Upper lobe of left lung (tissue), 6 donors: ENCODE measurements around the gene MAN1A1. TPM values are rescaled to one million over a fixed set of nuclear protein-coding genes. Genes with fewer than 3 reads are reported as not detected.

Source experiments
- ATAC-seq, 2 donors: fragments of 200-7000 bp; cut with Tn5 transposase; one replicate each; pipeline ENCODE4 v1.9.1; 2022; ENCODE audit warnings: mild to moderate bottlenecking in 2 of 2, moderate library complexity in 2 of 2; ENCODE audit not compliant: low FRiP score in 2 of 2
- DNase-seq, 2 donors: peaks; one replicate each; pipeline ENCODE4 v3.0.0-alpha.2; 2019 to 2020
- H3K27ac ChIP-seq, 4 donors: fragments of 200-600 bp; sonication (generic); one replicate each; pipeline ENCODE4 v1.5.1; 2016 to 2019
- H3K27me3 ChIP-seq, 4 donors: fragments of 200-600 bp; sonication (generic); one replicate each; pipeline ENCODE4 v1.5.1; 2017 to 2019
- H3K36me3 ChIP-seq, 4 donors: fragments of 200-600 bp; sonication (generic); one replicate each; pipeline ENCODE4 v1.5.1; 2016 to 2019
- H3K4me1 ChIP-seq, 4 donors: fragments of 200-600 bp; sonication (generic); one replicate each; pipeline ENCODE4 v1.5.1; 2018 to 2019
- H3K4me3 ChIP-seq, 4 donors: fragments of 200-600 bp; sonication (generic); one replicate each; pipeline ENCODE4 v1.5.1; 2017 to 2019; ENCODE audit warnings: mild to moderate bottlenecking in 2 of 4, moderate library complexity in 1 of 4
- H3K9me3 ChIP-seq, 4 donors: fragments of 200-600 bp; sonication (generic); one replicate each; pipeline ENCODE4 v1.5.1; 2018 to 2019
- EP300 ChIP-seq, 4 donors: sonication (generic); formaldehyde crosslinking; IDR thresholded peaks; one replicate each; pipeline ENCODE4 v1.5.1; 2017; ENCODE audit warnings: antibody characterized with exemption in 4 of 4, control low read depth in 2 of 4
- POLR2A ChIP-seq, 4 donors: fragments of 450-650 bp; IDR thresholded peaks; one replicate each; pipeline ENCODE4 v1.5.1; 2016 to 2017; ENCODE audit warnings: antibody characterized with exemption in 4 of 4, mild to moderate bottlenecking in 2 of 4
- POLR2AphosphoS5 ChIP-seq, 2 donors: sonication (generic); formaldehyde crosslinking; IDR thresholded peaks; one replicate each; pipeline ENCODE4 v1.5.1; 2017; ENCODE audit warnings: antibody characterized with exemption in 2 of 2
- WGBS, 2 donors: methylation state at CpG; one replicate each; pipeline ENCODE4 v1.1.5; 2017 to 2018; 5-methylcytosine and 5-hydroxymethylcytosine counted together
- total RNA-seq, 6 donors: library from RNA; depleted of rRNA in 4 of 6; stranded (reverse); fragments of >200 nt in 4 of 6; gene quantifications; one replicate each; pipeline versions ENCODE4 v1.1.0 to v1.2.1, GENCODE V29; 2016 to 2021
- TF ChIP-seq, protein P1 (sequence below), 6 experiments: fragments of 450-650 bp in 4 of 6; fragments of 200-600 bp in 2 of 6; sonication (generic) in 2 of 6; IDR thresholded peaks; one replicate each; pipeline ENCODE4 v1.5.1; 2016 to 2019; ENCODE audit warnings: antibody characterized with exemption in 6 of 6
- donor health status: DM: no; HTN: no; CAD: no; lungs with moderate emphysema.
- donor health status: DM: no; HTN: yes; CAD: no; lungs with severe emphysema.

Gene MAN1A1
- total RNA-seq, 6 donors from 2014 or later: 61.8 to 98.6 (median 79.1) TPM

DNA sequence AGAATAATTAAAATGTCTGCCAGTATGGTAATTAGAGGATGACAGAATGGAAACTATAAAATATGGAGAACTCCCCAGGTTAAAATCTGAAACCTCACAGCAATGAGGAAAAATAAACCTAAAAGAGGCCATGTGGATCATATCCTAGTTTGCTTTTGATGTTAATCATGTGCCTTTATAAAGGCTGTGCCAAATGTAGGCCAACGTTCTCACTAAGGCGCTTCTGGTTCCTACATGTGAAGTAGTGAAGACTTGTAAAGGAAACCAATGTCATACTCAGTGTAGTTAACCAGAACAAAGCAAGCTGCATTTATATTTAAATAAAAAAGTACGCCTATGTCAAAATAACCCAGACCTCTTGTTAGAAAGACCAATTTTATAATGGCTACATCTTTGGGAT is 157.4 kb downstream of the MAN1A1 start:
- no peak for ATAC-seq
- WGBS, 2 donors: 90 to 94% methylated on average over 3 of the region's 3 CpGs
- Histone ChIP-seq H3K4me3 (no peak overlapping the region), H3K4me1 (peaks cover 0 to 4% (median 0%) of the 10 kb centered on the region in 4 donors), H3K27me3 (no peaks in the 10 kb centered on the region), H3K9me3 (no peaks in the 10 kb centered on the region), H3K36me3 (peaks cover 0 to 45% (median 12%) of the 10 kb centered on the region in 4 donors), H3K27ac (no peak overlapping the region)
- no peak for TF ChIP-seq POLR2AphosphoS5 (IDR thresholded peaks at IDR 0.05)
- TF ChIP-seq, protein P1, sequence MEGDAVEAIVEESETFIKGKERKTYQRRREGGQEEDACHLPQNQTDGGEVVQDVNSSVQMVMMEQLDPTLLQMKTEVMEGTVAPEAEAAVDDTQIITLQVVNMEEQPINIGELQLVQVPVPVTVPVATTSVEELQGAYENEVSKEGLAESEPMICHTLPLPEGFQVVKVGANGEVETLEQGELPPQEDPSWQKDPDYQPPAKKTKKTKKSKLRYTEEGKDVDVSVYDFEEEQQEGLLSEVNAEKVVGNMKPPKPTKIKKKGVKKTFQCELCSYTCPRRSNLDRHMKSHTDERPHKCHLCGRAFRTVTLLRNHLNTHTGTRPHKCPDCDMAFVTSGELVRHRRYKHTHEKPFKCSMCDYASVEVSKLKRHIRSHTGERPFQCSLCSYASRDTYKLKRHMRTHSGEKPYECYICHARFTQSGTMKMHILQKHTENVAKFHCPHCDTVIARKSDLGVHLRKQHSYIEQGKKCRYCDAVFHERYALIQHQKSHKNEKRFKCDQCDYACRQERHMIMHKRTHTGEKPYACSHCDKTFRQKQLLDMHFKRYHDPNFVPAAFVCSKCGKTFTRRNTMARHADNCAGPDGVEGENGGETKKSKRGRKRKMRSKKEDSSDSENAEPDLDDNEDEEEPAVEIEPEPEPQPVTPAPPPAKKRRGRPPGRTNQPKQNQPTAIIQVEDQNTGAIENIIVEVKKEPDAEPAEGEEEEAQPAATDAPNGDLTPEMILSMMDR (IDR thresholded peaks at IDR 0.05): no peak
- TF ChIP-seq EP300 (IDR thresholded peaks at IDR 0.05): no peak
- TF ChIP-seq POLR2A (IDR thresholded peaks at IDR 0.05): no peak
- DNase-seq: no peak

DNA sequence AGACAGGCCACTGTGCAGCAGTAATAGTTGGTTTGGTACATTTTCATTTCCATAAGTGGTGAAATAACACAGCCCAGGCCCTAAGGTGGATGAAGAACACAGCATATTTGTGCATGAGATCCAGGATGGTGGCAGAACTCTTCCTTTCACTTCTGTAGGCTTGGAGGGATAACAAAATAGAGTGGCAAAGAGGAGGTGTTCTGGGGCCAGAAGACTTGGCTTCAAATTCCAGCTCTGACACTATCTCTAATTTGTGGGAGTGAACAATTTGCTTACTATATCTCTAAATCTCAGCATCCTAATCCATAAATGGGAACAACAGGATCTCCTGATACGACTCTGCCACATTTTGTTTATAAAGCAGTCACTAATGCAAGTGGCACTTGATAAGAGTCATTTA is 159.4 kb downstream of the MAN1A1 start:
- Histone ChIP-seq H3K27ac (no peak overlapping the region), H3K4me1 (peaks cover 0 to 5% (median 0%) of the 10 kb centered on the region in 4 donors), H3K4me3 (no peak overlapping the region), H3K9me3 (no peaks in the 10 kb centered on the region), H3K36me3 (peaks cover 0 to 48% (median 12%) of the 10 kb centered on the region in 4 donors), H3K27me3 (no peaks in the 10 kb centered on the region)
- TF ChIP-seq POLR2AphosphoS5 (IDR thresholded peaks at IDR 0.05) (no peak), POLR2A (IDR thresholded peaks at IDR 0.05) (no peak)
- no peak for DNase-seq
- 65 to 74% methylated on average over 1 of the region's 1 CpG for WGBS, 2 donors
- ATAC-seq: no peak

DNA sequence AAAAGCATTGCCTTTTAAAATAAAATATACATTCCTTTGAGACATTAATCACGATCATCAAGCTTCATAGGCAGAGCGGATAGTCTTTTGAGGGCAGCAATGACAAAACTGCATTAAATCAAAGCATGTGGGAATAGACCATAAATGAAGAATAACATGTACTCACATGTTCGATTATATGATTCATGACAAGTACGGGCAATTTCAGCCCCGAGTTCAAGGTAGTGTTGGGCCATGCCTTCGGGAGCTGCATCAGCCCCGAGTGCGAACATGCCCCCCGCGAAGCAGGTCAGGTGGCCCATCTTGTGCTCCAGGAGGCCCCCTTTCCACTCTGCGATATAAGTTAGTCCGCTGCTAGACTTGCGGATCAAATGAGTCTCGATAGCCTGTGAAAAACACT is 160.1 kb downstream of the MAN1A1 start:
- H3K4me1 ChIP-seq: peaks cover 0 to 5% (median 0%) of the 10 kb centered on the region in 4 donors
- H3K36me3 ChIP-seq: peaks cover 0 to 45% (median 12%) of the 10 kb centered on the region in 4 donors
- no peaks in the 10 kb centered on the region for H3K9me3 ChIP-seq
- H3K27ac ChIP-seq: no peak overlapping the region
- H3K4me3 ChIP-seq: no peak overlapping the region
- DNase-seq: peak in 1 of 2 donors; percentile 13
- H3K27me3 ChIP-seq: no peaks in the 10 kb centered on the region
- WGBS, 2 donors: 85 to 91% methylated on average over 14 of the region's 14 CpGs
- no peak for ATAC-seq
- TF ChIP-seq POLR2AphosphoS5 (IDR thresholded peaks at IDR 0.05) (no peak), EP300 (IDR thresholded peaks at IDR 0.05) (no peak), POLR2A (IDR thresholded peaks at IDR 0.05) (no peak)
- TF ChIP-seq, protein P1 (IDR thresholded peaks at IDR 0.05): no peak

DNA sequence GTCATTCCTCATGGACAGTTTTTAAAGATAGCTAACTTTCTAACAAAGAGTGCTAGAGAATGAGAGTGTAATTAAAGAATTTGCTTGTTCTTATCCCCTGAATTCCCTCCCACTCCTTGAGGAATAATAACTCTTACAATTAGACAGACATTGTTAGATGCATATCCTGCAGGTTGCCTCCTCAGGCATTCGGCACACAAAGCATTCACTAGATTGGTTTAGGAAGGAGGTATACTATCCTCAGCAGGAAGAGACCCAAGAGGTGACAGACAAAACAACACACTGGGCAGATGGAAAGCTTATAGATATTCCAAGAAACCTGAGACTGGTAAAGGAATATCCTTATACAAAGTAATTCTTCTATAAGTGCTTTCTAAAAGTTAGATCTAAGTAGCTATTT is 162.0 kb downstream of the MAN1A1 start:
- no peak overlapping the region for H3K27ac ChIP-seq
- H3K27me3 ChIP-seq: no peaks in the 10 kb centered on the region
- DNase-seq (no peak), ATAC-seq (no peak)
- H3K4me3 ChIP-seq: no peak overlapping the region
- H3K9me3 ChIP-seq: no peaks in the 10 kb centered on the region
- TF ChIP-seq, protein P1 (IDR thresholded peaks at IDR 0.05): no peak
- TF ChIP-seq POLR2A (IDR thresholded peaks at IDR 0.05): no peak
- peaks cover 0 to 5% (median 0%) of the 10 kb centered on the region in 4 donors for H3K4me1 ChIP-seq
- peaks cover 0 to 36% (median 7%) of the 10 kb centered on the region in 4 donors for H3K36me3 ChIP-seq
- WGBS, 2 donors: 77 to 82% methylated on average over 1 of the region's 1 CpG

DNA sequence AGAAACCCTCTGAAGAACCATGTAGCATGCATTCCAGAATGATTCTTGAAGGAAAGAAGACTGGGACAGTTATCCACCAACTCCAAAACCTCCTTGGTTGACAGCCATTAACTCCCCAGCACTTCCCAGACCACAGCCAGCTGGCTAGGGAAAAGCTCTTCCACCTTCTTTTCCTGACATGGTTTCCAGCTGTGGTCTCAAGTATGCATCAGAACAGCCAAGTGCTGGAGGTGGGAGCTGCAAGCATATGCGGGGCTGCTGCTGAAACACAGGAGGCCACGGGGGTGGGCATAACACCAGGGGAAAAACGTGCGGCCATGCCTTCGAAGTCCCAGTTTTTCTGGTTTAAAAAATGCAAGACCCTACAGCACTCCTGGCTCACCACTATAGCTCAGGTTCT is 163.1 kb downstream of the MAN1A1 start:
- ATAC-seq (no peak), DNase-seq (peak in 1 of 2 donors; percentile 2)
- TF ChIP-seq POLR2AphosphoS5 (IDR thresholded peaks at IDR 0.05) (no peak), POLR2A (IDR thresholded peaks at IDR 0.05) (no peak), EP300 (IDR thresholded peaks at IDR 0.05) (no peak)
- TF ChIP-seq, protein P1 (IDR thresholded peaks at IDR 0.05): no peak
- Histone ChIP-seq H3K27ac (no peak overlapping the region), H3K36me3 (peaks cover 0 to 31% (median 7%) of the 10 kb centered on the region in 4 donors), H3K27me3 (no peaks in the 10 kb centered on the region), H3K9me3 (no peaks in the 10 kb centered on the region), H3K4me3 (no peak overlapping the region), H3K4me1 (peaks cover 0 to 5% (median 0%) of the 10 kb centered on the region in 4 donors)
- WGBS, 2 donors: 83 to 93% methylated on average over 5 of the region's 5 CpGs
